HEK293 (cell line): ENCODE results near the gene ABHD11.

Experiments used
- CTCF ChIA-PET: fragments of 350-600 bp; formaldehyde crosslinking; extraction: SDS; loops from one replicate; lab custom pipeline; 2021; ENCODE audit warnings: antibody characterized with exemption; lab: Yijun Ruan, JAX
- POLR2A ChIA-PET: fragments of 300-600 bp; formaldehyde crosslinking; extraction: SDS; loops from one replicate; lab custom pipeline; 2020; ENCODE audit warnings: antibody characterized with exemption, inconsistent platforms; lab: Yijun Ruan, JAX
- H3K27ac ChIP-seq: fragments of 200-500 bp; sonication (Bioruptor generic); 2 replicates; pipeline ENCODE4 v1.5.1; 2014; ENCODE audit warnings: low read depth, low read length, control low read depth, inconsistent platforms; ENCODE audit errors: extremely low read depth
- H3K36me3 ChIP-seq, 2 experiments: fragments of 200-500 bp in 1 of 2; sonication (Bioruptor generic) in 1 of 2; 1 replicate in 1 of 2; 2 replicates in 1 of 2; pipeline ENCODE4 v1.5.1; 2014 to 2017; ENCODE audit warnings: inconsistent platforms in 2 of 2, low read length in 2 of 2; ENCODE audit not compliant: control insufficient read depth in 2 of 2, insufficient read depth in 1 of 2
- H3K4me1 ChIP-seq: fragments of 200-500 bp; sonication (Bioruptor generic); 2 replicates; pipeline ENCODE4 v1.5.1; 2014; ENCODE audit warnings: mild to moderate bottlenecking, low read length, inconsistent platforms; ENCODE audit not compliant: control insufficient read depth, insufficient read depth
- H3K4me3 ChIP-seq: 2 replicates; pipeline ENCODE4 v1.5.1; 2011; ENCODE audit warnings: low read depth, mild to moderate bottlenecking, control low read depth, low read length, moderate library complexity
- H3K9me3 ChIP-seq: fragments of 200-500 bp; sonication (Bioruptor generic); 2 replicates; pipeline ENCODE4 v1.5.1; 2014; ENCODE audit warnings: low read depth, low read length, inconsistent platforms; ENCODE audit not compliant: control insufficient read depth, insufficient read depth
- ELK4 ChIP-seq: IDR thresholded peaks from 2 replicates; pipeline ENCODE4 v1.6.1; 2011; ENCODE audit warnings: mild to moderate bottlenecking, low read depth, low read length, borderline replicate concordance
- KLF9 ChIP-seq: fragments of 450-650 bp; formaldehyde crosslinking; IDR thresholded peaks from 2 replicates; pipeline ENCODE4 v1.5.1; 2016; ENCODE audit warnings: missing biosample characterization, missing genetic modification characterization, low read depth
- SETDB1 ChIP-seq: IDR thresholded peaks from one replicate; pipeline ENCODE4 v1.6.1; 2017; ENCODE audit warnings: mild to moderate bottlenecking, low read length, moderate library complexity, mixed read lengths; ENCODE audit not compliant: insufficient read length
- TCF7L2 ChIP-seq: IDR thresholded peaks from 2 replicates; pipeline ENCODE4 v1.6.1; 2011; ENCODE audit warnings: low read depth, mild to moderate bottlenecking, inconsistent platforms, low read length, moderate library complexity, borderline replicate concordance
- YY1 ChIP-seq: fragments of 450-650 bp; formaldehyde crosslinking; IDR thresholded peaks from 2 replicates; pipeline ENCODE4 v1.5.1; 2018; ENCODE audit warnings: missing biosample characterization, missing genetic modification characterization
- ZEB2 ChIP-seq: fragments of 450-650 bp; formaldehyde crosslinking; IDR thresholded peaks from 2 replicates; pipeline ENCODE4 v1.5.1; 2016; ENCODE audit warnings: missing biosample characterization, missing genetic modification characterization
- ZFP37 ChIP-seq: fragments of 450-650 bp; formaldehyde crosslinking; IDR thresholded peaks from 2 replicates; pipeline ENCODE4 v1.5.1; 2016; ENCODE audit warnings: missing biosample characterization, missing genetic modification characterization
- ZNF202 ChIP-seq: fragments of 450-650 bp; formaldehyde crosslinking; IDR thresholded peaks from 2 replicates; pipeline ENCODE4 v1.5.1; 2016; ENCODE audit warnings: missing biosample characterization, missing genetic modification characterization, borderline replicate concordance
- ZNF266 ChIP-seq: fragments of 450-650 bp; formaldehyde crosslinking; IDR thresholded peaks from 2 replicates; pipeline ENCODE4 v1.5.1; 2016; ENCODE audit warnings: missing biosample characterization, missing genetic modification characterization, low read depth
- ZNF311 ChIP-seq: fragments of 450-650 bp; formaldehyde crosslinking; IDR thresholded peaks from 2 replicates; pipeline ENCODE4 v1.5.1; 2017; ENCODE audit warnings: missing biosample characterization, missing genetic modification characterization, borderline replicate concordance
- ZNF341 ChIP-seq: fragments of 450-650 bp; formaldehyde crosslinking; IDR thresholded peaks from 2 replicates; pipeline ENCODE4; 2016; ENCODE audit warnings: low read depth, missing biosample characterization, missing genetic modification characterization
- ZNF433 ChIP-seq: fragments of 450-650 bp; formaldehyde crosslinking; IDR thresholded peaks from 2 replicates; pipeline ENCODE4 v1.5.1; 2016; ENCODE audit warnings: missing biosample characterization, missing genetic modification characterization, low read depth
- ZNF48 ChIP-seq: fragments of 450-650 bp; formaldehyde crosslinking; IDR thresholded peaks from 2 replicates; pipeline ENCODE4 v1.5.1; 2016; ENCODE audit warnings: missing biosample characterization, missing genetic modification characterization
- ZNF513 ChIP-seq: fragments of 450-650 bp; IDR thresholded peaks from 2 replicates; pipeline ENCODE4 v1.5.1; 2018; ENCODE audit warnings: missing biosample characterization, missing genetic modification characterization
- ZNF600 ChIP-seq: fragments of 450-650 bp; formaldehyde crosslinking; IDR thresholded peaks from 2 replicates; pipeline ENCODE4 v1.5.1; 2016; ENCODE audit warnings: missing biosample characterization, missing genetic modification characterization
- ZNF658 ChIP-seq: fragments of 450-650 bp; formaldehyde crosslinking; IDR thresholded peaks from 2 replicates; pipeline ENCODE4; 2016; ENCODE audit warnings: missing biosample characterization, missing genetic modification characterization
- ZNF660 ChIP-seq: fragments of 450-650 bp; IDR thresholded peaks from 2 replicates; pipeline ENCODE4 v1.5.1; 2018; ENCODE audit warnings: missing biosample characterization, mild to moderate bottlenecking, missing genetic modification characterization
- TF ChIP-seq, protein P1 (sequence below): fragments of 450-650 bp; formaldehyde crosslinking; IDR thresholded peaks from 2 replicates; pipeline ENCODE4 v1.5.1; 2016; ENCODE audit warnings: missing biosample characterization, missing genetic modification characterization
- TF ChIP-seq, protein P2 (sequence below): fragments of 450-650 bp; formaldehyde crosslinking; IDR thresholded peaks from 2 replicates; pipeline ENCODE4 v1.5.1; 2016; ENCODE audit warnings: missing biosample characterization, missing genetic modification characterization, borderline replicate concordance

Gene ABHD11

DNA sequence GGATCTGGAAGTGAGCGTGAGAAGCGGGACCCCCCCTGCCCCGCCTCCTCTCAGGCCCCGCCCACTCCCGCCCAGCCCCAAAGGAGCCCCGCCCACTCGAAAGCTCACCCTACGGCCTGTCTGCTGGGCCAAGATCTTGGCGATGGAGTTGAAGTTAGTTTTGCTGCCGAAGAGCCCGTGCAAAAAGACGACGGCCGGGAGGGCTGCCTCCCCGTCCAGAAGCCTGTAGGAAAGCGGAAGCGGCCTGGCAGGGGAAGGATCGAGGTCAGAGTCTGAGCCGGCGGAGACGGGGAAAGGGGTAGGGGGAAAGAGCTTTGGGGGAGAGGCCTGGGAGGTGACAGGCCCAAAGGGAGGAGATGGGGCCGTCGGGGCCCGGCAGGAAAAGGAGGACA lies 386 bp downstream of the ABHD11 start (continued):
- peak; percentile 40; the same call in 1 of the 2 replicates for TF ChIP-seq ZNF600 (tag by site-specific recombination)
- no peak; the same call in 1 of the 2 replicates for TF ChIP-seq ZFP37 (tag by site-specific recombination)
- peak; percentile 62; the same call in 1 of the 2 replicates for TF ChIP-seq KLF9 (tag by site-specific recombination)
- no peak for TF ChIP-seq ZNF202
- no peak for TF ChIP-seq ZNF660 (tag by site-specific recombination)
- TF ChIP-seq ZNF341 (tag by site-specific recombination): peak; percentile 18

- Histone ChIP-seq H3K4me3 (peak overlapping the region; percentile 65), H3K36me3 (peaks cover 0 to 22% of the 10 kb centered on the region in 2 experiments; a peak in 2 of 3 replicates), H3K4me1 (peaks cover 8% of the 10 kb centered on the region), H3K9me3 (no peaks in the 10 kb centered on the region), H3K27ac (no peak overlapping the region)
- CTCF ChIA-PET: interaction anchor here (0.7 to 1.1 kb wide), 6 partner anchors 12 to 289 kb away, joined by 3 to 4 read pairs (median 3); no protein-coding TSS in a partner anchor
- POLR2A ChIA-PET: interaction anchor here (0.6 to 3.0 kb wide), 12 partner anchors 9 to 313 kb away, joined by 3 to 16 read pairs (median 4); partner anchors contain the start of gene CLDN3
- TF ChIP-seq ZNF266 (no peak), ZNF433 (tag by site-specific recombination) (no peak), TCF7L2 (no peak), YY1 (tag by site-specific recombination) (no peak), ELK4 (no peak)
These were observed 947 bp downstream of the ABHD11 start for GRCh38 chr7:73737491-73738219.

DNA sequence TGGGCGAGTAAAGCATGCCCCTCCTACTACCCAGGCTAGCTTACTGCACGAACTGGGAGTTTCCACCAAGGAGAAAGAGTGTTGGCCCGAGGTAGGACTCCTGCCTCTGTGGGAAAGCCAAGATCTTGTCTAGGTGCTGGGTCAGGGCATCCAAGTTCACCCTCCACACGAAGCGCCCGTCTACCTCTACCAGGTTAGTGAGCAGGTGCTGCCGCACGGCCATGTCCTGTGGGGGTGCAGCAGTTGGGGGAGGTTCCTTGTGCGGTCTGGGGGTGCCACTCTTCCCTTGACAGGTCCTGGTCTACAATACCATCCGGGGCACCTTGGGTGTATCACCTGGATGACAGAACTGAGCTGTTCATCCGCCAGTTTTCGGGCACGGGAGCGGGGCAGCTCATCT lies 1.7 kb downstream of the ABHD11 start:
- Histone ChIP-seq H3K27ac (0 out of 2 replicates have a peak overlapping the region, but pooled peaks have one; percentile 9), H3K4me3 (no peak overlapping the region), H3K9me3 (no peaks in the 10 kb centered on the region), H3K36me3 (peaks cover 0 to 22% of the 10 kb centered on the region in 2 experiments; a peak in 2 of 3 replicates), H3K4me1 (peaks cover 8% of the 10 kb centered on the region)
- POLR2A ChIA-PET: interaction anchor here (2.6 kb wide), 1 partner anchor 21 kb away, joined by 12 read pairs; no protein-coding TSS in a partner anchor
- CTCF ChIA-PET: interaction anchor here (0.6 to 1.1 kb wide), 6 partner anchors 19 to 147 kb away, joined by 3 to 4 read pairs (median 3); no protein-coding TSS in a partner anchor
- TF ChIP-seq ZEB2 (tag by site-specific recombination) (no peak), ZNF311 (tag by site-specific recombination) (no peak), ZNF48 (tag by site-specific recombination) (no peak)

DNA sequence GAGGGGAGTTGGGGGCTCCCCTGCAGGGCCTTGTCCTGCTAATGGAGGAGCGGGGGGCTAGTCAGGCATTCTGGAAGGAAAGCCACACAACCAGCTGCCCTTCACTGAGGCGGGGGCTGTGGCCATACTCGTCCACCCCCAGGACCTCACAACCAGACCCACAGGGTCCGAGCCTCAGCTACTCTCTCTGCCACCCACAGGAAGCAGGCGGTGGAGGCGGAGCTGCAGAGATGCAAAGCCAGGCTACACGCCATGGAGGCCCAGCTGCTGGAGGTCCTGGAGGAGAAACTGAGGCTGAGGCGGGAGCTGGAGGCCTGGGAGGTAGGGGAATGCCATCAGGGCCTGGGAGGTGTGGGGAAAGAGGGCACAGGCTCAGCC lies 3.1 kb downstream of the ABHD11 start:
- Histone ChIP-seq H3K4me1 (peaks cover 3% of the 10 kb centered on the region; the same call in 1 of the 2 replicates), H3K27ac (no peak overlapping the region), H3K9me3 (no peaks in the 10 kb centered on the region), H3K4me3 (no peak overlapping the region), H3K36me3 (peaks cover 0 to 22% of the 10 kb centered on the region in 2 experiments; a peak in 2 of 3 replicates)
- CTCF ChIA-PET: interaction anchor here (0.6 to 4.3 kb wide), 14 partner anchors 10 to 665 kb away, joined by 3 to 59 read pairs (median 4); no protein-coding TSS in a partner anchor
- POLR2A ChIA-PET: interaction anchor here (1.6 kb wide), 1 partner anchor 129 kb away, joined by 7 read pairs; no protein-coding TSS in a partner anchor
- TF ChIP-seq SETDB1 (no peak), ZNF658 (tag by site-specific recombination) (no peak), ZNF513 (tag by site-specific recombination) (no peak)
- TF ChIP-seq, protein P1, sequence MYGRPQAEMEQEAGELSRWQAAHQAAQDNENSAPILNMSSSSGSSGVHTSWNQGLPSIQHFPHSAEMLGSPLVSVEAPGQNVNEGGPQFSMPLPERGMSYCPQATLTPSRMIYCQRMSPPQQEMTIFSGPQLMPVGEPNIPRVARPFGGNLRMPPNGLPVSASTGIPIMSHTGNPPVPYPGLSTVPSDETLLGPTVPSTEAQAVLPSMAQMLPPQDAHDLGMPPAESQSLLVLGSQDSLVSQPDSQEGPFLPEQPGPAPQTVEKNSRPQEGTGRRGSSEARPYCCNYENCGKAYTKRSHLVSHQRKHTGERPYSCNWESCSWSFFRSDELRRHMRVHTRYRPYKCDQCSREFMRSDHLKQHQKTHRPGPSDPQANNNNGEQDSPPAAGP (tag by site-specific recombination): no peak
- TF ChIP-seq, protein P2, sequence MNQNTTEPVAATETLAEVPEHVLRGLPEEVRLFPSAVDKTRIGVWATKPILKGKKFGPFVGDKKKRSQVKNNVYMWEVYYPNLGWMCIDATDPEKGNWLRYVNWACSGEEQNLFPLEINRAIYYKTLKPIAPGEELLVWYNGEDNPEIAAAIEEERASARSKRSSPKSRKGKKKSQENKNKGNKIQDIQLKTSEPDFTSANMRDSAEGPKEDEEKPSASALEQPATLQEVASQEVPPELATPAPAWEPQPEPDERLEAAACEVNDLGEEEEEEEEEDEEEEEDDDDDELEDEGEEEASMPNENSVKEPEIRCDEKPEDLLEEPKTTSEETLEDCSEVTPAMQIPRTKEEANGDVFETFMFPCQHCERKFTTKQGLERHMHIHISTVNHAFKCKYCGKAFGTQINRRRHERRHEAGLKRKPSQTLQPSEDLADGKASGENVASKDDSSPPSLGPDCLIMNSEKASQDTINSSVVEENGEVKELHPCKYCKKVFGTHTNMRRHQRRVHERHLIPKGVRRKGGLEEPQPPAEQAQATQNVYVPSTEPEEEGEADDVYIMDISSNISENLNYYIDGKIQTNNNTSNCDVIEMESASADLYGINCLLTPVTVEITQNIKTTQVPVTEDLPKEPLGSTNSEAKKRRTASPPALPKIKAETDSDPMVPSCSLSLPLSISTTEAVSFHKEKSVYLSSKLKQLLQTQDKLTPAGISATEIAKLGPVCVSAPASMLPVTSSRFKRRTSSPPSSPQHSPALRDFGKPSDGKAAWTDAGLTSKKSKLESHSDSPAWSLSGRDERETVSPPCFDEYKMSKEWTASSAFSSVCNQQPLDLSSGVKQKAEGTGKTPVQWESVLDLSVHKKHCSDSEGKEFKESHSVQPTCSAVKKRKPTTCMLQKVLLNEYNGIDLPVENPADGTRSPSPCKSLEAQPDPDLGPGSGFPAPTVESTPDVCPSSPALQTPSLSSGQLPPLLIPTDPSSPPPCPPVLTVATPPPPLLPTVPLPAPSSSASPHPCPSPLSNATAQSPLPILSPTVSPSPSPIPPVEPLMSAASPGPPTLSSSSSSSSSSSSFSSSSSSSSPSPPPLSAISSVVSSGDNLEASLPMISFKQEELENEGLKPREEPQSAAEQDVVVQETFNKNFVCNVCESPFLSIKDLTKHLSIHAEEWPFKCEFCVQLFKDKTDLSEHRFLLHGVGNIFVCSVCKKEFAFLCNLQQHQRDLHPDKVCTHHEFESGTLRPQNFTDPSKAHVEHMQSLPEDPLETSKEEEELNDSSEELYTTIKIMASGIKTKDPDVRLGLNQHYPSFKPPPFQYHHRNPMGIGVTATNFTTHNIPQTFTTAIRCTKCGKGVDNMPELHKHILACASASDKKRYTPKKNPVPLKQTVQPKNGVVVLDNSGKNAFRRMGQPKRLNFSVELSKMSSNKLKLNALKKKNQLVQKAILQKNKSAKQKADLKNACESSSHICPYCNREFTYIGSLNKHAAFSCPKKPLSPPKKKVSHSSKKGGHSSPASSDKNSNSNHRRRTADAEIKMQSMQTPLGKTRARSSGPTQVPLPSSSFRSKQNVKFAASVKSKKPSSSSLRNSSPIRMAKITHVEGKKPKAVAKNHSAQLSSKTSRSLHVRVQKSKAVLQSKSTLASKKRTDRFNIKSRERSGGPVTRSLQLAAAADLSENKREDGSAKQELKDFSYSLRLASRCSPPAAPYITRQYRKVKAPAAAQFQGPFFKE (tag by site-specific recombination): no peak
